IPS-20b (cell line): ENCODE results near the gene PTPN23.

Experiments
- H3K27ac ChIP-seq: one replicate; pipeline ENCODE4 v1.5.1; 2013; ENCODE audit warnings: low read length
- H3K27me3 ChIP-seq: 2 replicates; pipeline ENCODE4 v1.6.1; 2013; ENCODE audit warnings: mild to moderate bottlenecking, low read length, inconsistent platforms; ENCODE audit not compliant: insufficient read depth
- H3K36me3 ChIP-seq: 2 replicates; pipeline ENCODE4 v1.6.1; 2013; ENCODE audit warnings: low read depth, mild to moderate bottlenecking, inconsistent platforms, low read length, moderate library complexity; ENCODE audit not compliant: insufficient read depth
- H3K4me1 ChIP-seq: 2 replicates; pipeline ENCODE4 v1.6.1; 2013; ENCODE audit warnings: mild to moderate bottlenecking, control low read depth, inconsistent platforms, low read length, moderate library complexity; ENCODE audit not compliant: insufficient read depth
- H3K4me3 ChIP-seq: 2 replicates; pipeline ENCODE4 v1.5.1; 2013; ENCODE audit warnings: mild to moderate bottlenecking, low read length, inconsistent platforms
- H3K9ac ChIP-seq: 2 replicates; pipeline ENCODE4 v1.6.1; 2013; ENCODE audit warnings: low read depth, mild to moderate bottlenecking, inconsistent platforms, low read length, moderate library complexity
- H3K9me3 ChIP-seq: 2 replicates; pipeline ENCODE4 v1.6.1; 2013; ENCODE audit warnings: mild to moderate bottlenecking, low read depth, low read length, inconsistent platforms; ENCODE audit not compliant: insufficient read depth

The PTPN23 gene

DNA sequence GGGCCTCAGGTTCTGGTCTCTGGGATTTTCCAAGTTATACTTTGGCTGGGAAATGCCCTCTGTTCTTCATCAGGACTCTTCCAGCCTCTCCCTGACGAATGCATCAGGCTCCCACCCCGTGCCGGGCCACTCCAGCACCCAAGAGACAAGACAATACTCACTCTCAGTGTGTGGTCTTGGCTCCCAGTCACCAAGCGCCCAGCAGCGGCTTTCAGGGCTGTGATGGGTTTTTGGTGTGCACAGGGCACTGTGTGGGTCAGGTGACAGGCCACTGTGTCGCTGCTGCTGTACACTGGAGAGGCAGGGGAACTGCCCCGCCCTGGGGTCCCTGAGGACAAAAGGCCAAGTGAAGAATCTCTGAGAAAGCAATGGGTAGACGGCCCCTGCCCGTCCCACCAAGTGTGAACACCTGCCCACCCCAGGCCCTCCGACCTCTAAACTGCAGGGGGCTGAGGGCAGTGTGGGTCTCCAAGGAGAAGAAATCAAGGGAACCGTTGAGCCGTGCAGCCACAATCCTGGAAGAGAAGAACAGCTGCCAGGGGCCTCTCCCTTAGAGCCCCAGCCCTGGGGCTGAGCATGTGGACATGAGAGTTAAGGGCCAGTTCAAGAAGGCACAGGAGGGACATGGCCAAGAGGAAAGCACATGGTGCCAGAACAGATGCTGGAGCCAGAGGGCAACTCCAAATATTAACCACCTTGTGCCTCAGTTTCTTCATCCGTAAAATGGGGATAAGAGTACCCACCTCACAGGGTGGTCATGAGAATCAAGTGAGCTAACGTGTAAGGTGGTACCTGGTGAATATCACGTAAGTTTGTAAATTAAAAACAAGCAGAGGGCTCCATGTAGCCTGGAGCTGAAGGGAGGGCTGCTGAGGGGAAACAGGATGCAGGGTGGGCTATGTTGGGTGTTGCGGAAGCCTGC is 34.1 kb downstream of the PTPN23 start:
- H3K4me1 ChIP-seq: no peaks in the 10 kb centered on the region
- no peak overlapping the region for H3K9ac ChIP-seq
- H3K9me3 ChIP-seq: no peaks in the 10 kb centered on the region
- no peak overlapping the region for H3K27ac ChIP-seq
- no peaks in the 10 kb centered on the region for H3K27me3 ChIP-seq
- H3K36me3 ChIP-seq: peaks cover 74% of the 10 kb centered on the region
- H3K4me3 ChIP-seq: no peak overlapping the region

DNA sequence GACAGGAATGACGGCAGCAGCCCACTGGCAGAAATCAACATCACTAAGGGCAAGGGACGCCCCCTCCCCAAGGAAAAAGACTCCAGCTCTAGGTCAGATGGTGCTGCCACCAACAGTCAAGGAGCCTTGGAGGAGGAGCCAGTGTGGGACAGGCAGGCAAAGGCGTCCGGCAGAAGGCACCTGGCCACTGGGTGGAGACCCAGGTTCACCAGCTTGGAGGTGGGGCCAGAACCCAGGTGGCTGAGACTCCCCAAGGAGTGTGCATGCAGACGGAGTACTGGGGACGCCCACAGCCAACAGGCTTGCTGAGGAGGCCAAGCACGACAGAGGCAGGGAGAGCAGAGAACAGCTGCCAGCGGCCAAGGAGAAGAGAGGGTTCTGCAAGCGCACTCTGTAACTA is 35.2 kb downstream of the PTPN23 start:
- H3K4me3 ChIP-seq: no peak overlapping the region
- no peaks in the 10 kb centered on the region for H3K27me3 ChIP-seq
- H3K4me1 ChIP-seq: no peaks in the 10 kb centered on the region
- H3K9ac ChIP-seq: no peak overlapping the region
- no peak overlapping the region for H3K27ac ChIP-seq
- H3K9me3 ChIP-seq: no peaks in the 10 kb centered on the region
- peaks cover 77% of the 10 kb centered on the region for H3K36me3 ChIP-seq

DNA sequence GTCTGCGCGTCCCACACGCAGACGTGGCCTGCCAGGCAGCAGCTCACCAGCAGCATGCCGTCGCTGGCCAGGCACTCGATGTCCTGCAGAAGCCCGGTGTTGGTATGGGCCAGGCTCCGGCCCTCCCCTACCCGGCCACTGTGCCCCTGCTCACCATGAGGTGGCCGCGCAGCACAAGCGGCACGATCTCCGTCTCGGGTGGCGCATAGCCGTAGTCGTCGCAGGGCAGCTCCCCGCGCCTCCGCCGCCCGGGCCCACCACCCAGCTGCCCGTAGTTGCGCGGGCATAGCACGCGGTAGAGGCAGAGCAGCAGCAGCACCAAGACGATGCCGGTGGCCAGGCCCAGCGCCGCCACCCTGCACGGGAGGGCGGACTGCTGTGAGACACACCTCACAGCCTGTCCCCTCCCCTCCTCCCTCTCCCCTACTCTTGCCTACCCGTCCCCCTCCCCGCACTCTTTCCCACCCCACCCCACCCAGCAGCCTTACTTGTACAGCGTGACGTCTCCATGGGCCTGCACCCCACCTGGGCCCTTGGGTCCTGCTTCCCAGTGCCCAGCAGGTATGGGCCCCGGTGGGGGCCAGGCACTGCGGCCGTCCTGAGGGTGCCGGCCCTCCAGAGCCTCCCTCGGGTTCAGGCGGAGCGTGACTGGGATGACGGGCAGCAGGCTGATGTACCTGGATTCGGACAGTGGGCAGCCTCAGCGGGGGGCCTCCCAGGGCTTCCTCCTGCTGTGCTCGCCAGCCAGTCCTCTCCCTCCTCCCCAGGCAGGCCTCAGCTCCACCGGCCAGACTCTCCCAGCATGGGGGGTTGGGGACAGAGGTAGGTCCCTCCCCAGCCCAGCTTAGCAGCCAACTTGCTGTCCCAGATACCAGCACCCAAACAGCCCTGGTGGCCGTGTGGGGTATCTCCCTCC is 37.6 kb downstream of the PTPN23 start:
- H3K9ac ChIP-seq: no peak overlapping the region
- no peak overlapping the region for H3K4me3 ChIP-seq
- H3K36me3 ChIP-seq: peaks cover 62% of the 10 kb centered on the region
- H3K9me3 ChIP-seq: no peaks in the 10 kb centered on the region
- no peaks in the 10 kb centered on the region for H3K4me1 ChIP-seq
- H3K27ac ChIP-seq: no peak overlapping the region
- H3K27me3 ChIP-seq: no peaks in the 10 kb centered on the region

DNA sequence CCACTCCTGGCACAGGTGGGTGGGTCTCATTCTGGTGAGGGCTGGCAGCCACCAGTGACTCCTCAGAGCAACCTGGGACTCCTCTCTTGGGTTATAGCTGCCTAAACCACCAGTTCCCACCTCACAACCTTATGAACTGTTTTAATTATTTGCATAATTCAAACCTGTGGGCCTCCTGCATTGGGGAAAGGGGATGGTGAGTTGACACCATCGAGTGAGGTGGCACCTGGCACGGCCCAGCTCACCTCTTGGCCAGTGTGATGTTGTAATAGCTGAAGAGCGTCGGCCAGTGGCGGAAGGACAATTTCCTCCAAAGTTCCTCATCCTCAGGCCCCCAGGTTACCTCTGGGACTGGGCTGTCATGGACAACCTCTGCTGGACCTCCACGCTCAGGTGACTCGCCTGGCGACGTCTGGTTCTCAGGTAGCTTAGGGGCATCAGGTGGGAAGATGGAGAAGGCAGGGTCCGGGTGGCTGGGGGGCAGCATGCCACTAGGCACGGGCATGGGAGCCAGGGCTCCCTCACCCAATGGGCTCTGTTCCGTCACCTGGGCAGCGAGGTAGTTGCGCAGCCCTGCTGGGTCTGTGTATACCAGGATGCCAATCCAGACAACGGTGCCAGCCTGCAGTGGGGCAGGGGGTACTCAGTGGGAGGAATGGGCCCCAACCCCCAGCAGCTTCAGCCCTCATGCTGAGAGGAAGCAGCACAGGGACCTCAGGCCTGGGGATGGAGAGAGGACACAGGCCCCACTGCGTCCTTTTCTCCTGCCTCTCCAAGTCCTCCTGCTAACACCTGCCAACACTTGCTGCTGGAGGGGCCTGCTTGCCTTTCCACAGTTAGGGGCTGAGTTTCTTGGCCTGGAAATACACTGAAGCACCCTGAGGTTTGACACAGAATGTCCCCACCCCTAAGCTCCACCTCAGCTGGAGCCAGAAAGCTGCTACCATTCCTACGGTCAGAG is 38.5 kb downstream of the PTPN23 start:
- H3K27me3 ChIP-seq: no peaks in the 10 kb centered on the region
- no peak overlapping the region for H3K9ac ChIP-seq
- peaks cover 55% of the 10 kb centered on the region for H3K36me3 ChIP-seq
- H3K4me3 ChIP-seq: no peak overlapping the region
- no peak overlapping the region for H3K27ac ChIP-seq
- no peaks in the 10 kb centered on the region for H3K9me3 ChIP-seq
- H3K4me1 ChIP-seq: no peaks in the 10 kb centered on the region

DNA sequence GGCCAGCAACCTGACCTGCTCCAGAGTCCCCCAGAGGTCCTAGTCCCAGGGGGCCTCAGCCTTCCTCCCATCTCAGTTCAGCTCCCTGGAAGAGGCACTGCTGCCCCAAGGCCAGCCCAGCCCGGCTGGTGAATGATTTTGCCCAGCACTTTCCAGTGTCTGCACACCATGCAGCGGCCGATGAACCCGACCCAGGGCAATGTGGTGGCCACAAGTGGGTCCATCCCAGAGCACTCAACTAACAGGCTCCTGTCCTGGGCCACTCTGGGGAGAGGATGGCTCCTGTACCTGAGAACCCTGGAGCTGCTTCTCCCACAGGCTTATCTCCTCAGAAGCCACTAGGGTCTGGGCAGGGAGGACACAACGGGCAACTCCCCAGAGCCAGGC is 39.2 kb downstream of the PTPN23 start:
- no peak overlapping the region for H3K4me3 ChIP-seq

DNA sequence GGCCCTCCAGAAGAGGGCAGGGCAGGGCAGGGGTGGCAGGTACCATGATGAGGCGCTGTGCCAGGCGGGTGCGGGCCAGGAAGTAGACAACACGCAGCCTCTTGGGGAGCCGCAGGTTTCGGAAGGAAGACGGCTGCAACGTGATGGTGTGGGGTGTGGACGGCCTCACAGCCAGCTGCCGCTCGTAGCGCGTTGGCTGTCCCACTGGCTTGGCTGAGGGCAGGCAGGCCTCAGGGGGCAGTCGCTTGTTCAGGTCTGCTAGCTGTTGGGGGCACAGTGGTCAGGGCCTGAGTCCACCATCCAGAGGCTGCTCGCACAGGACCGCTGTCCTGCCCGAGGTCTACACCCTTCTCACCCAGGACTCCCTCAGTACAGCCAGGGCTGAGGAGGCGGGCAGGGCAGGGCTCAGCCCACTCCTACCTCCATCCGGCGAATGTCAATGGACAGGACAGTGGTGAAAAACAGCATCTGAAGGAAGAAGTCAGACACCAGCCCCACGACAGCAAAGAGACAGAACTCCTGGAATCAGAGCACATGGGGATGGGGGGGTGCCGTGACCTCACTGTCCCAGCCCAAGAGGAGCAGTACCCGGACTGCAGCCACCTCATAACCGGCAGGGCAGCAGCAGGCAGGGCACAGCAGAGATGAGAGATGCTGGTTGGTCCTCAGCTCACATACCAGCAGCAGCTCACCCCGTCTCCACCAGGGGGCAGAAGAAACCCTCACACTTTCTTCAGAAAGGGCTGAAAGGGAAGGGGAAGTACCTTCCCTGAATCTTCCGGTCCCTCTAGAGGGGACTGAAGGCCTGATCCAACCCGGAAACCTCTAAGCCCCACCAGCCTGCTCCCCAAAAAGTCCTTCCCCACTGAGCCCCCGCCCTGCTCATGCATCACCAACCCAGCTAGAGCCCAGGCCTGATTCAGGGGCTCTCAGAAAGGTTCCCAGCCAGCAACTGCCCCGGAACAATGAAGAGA is 40.0 kb downstream of the PTPN23 start:
- Histone ChIP-seq H3K9ac (peak overlapping the region; percentile 28; the same call in 1 of the 2 replicates), H3K9me3 (no peaks in the 10 kb centered on the region), H3K27me3 (no peaks in the 10 kb centered on the region), H3K4me1 (no peaks in the 10 kb centered on the region), H3K27ac (no peak overlapping the region), H3K36me3 (peaks cover 55% of the 10 kb centered on the region), H3K4me3 (no peak overlapping the region)

More for the DNA sequence above, 39.2 kb downstream of the PTPN23 start:
- H3K4me1 ChIP-seq: no peaks in the 10 kb centered on the region
- no peaks in the 10 kb centered on the region for H3K27me3 ChIP-seq
- H3K9me3 ChIP-seq: no peaks in the 10 kb centered on the region
- H3K9ac ChIP-seq: no peak overlapping the region
- peaks cover 55% of the 10 kb centered on the region for H3K36me3 ChIP-seq
- H3K27ac ChIP-seq: no peak overlapping the region

DNA sequence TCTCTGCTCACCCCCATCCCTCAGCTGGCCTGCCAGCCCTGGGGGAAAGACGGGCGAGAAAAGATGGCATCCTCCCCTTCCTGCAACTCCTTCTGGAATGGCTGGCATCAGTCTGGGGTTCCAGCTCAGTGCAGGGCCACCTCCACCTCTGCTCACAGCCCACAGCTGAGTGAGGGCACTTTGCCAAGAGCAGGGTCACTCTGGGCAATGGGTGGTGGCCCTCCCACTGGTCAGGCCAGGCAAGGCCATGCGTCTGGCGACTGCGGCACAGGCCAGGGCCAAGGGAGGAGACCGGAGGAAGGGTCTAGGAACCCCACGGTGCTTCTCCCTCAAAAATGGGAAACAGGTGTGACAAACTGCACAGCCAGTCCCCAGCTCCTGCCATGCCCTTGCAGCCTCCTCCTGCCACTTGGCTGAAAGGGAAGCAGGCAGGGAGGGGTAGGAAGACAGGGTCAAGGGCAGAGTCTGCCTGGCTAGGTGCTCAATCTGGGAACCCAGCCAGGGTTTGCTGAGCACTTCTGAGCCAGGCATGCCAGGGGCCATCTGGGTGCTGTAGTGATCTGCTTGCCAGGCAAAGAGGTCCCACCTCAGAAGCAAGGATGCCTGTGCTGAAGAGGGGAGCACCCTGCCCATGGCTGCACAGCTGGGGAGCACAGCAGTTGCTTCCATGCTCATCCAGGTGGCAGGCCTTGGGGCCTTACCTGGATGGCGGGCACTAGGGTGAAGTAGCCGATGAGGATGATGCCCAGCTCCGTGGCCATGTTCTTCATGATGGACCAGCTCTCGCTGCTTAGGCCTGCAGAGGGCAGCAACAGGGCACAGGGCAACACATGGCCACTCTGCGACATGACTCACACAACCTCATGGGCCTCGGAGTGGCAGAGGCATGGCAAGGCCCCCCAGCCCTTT is 41.2 kb downstream of the PTPN23 start:
- Histone ChIP-seq H3K36me3 (peaks cover 56% of the 10 kb centered on the region), H3K9ac (peak overlapping the region; percentile 28; the same call in 1 of the 2 replicates), H3K4me3 (no peak overlapping the region), H3K9me3 (no peaks in the 10 kb centered on the region), H3K27ac (no peak overlapping the region), H3K27me3 (no peaks in the 10 kb centered on the region), H3K4me1 (no peaks in the 10 kb centered on the region)

DNA sequence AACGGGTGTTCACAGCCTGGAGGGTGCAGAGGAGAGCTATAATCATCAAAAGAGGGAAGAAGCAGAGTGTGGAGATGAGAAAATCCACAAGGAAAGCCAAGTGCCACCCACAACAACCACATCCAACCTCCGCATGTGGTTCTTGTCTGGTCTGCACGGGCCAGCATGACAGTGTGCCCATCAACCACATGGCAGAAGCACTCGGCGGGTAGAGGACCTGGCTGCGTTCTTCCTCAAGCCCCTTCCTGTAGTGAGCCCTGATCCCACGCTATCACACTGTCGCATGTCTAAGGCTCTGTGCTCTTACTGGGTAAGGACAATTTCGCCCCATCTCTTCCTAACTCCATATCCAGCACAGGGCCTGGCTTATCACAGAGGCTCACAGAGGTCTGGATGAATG is 41.9 kb downstream of the PTPN23 start:
- no peaks in the 10 kb centered on the region for H3K9me3 ChIP-seq
- no peak overlapping the region for H3K9ac ChIP-seq
- H3K4me3 ChIP-seq: no peak overlapping the region
- peaks cover 59% of the 10 kb centered on the region for H3K36me3 ChIP-seq
- H3K27me3 ChIP-seq: no peaks in the 10 kb centered on the region
- no peaks in the 10 kb centered on the region for H3K4me1 ChIP-seq
- H3K27ac ChIP-seq: no peak overlapping the region

DNA sequence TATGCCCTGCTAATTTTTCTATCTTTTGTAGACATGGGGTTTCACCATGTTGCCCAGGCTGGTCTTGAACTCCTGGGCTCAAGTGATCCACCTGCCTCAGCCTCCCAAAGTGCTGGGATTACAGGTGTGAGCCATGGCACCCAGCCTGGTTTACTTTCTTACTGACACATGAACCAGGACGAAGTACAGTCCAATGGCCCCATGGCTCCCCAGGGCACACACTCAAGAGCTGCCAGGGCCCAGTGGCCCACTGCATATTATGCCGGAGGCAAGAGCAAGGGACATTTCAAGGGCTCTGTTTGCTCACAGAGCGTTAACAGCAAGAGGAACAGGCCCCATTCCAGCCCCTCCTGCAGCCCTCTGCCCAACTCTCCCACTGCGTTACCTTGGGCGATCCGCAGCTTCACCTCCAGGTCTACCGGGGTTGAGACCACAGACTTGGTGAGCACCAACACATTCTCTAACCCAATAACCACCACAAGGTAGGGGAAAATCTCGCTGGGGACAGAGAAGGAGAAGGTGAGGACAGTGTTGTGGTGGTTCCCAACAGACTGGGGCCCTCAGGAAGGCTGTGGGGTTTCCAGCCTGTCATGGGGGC is 42.8 kb downstream of the PTPN23 start:
- Histone ChIP-seq H3K9me3 (no peaks in the 10 kb centered on the region), H3K4me1 (no peaks in the 10 kb centered on the region), H3K9ac (no peak overlapping the region), H3K27ac (no peak overlapping the region), H3K36me3 (peaks cover 67% of the 10 kb centered on the region), H3K27me3 (no peaks in the 10 kb centered on the region), H3K4me3 (no peak overlapping the region)
